ENCODE measurements around the gene SP110. TPM values are rescaled to one million over a fixed set of nuclear protein-coding genes. Genes with fewer than 3 reads are reported as not detected.
"Not testable (repeated sequence)": the region's sequence is repeated elsewhere in the genome, so short reads cannot be mapped to it uniquely, and the experiment has no call there.

The SP110 gene
- total RNA-seq, 1 donor from 2014 or later = 141 TPM

DNA sequence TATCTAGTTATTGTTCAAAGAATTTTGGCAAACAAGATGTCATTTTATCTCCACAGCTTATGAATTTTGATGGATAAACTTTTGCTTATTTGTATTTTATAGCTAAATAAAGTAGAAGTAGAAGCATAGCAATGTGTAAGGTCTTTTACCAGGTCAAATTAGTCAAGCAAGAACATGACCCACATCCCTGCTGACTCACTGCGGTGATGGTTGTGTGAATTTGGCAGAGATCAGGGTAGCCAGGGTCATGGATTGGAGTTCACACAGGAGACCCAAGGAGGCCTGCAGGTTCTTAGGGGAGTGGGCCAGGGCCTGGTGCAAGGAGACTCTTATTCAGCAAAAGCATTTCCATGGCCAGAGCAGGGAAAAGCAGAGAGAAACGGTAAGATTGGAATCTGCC lies 24.4 kb upstream of the SP110 start:
- DNase-seq (ENCODE audit: low spot score) = no peak
- peaks cover 37% of the 10 kb centered on the region for H3K36me3 Mint-ChIP-seq (ENCODE audit: low read depth)
- intact Hi-C loops (cut with micrococcal nuclease) = no loop called here
- H3K27ac Mint-ChIP-seq = no peak overlapping the region
- no peak overlapping the region for H3K4me3 Mint-ChIP-seq
- H3K9me3 Mint-ChIP-seq = no peaks in the 10 kb centered on the region
- peaks cover 7% of the 10 kb centered on the region for H3K4me1 Mint-ChIP-seq (ENCODE audit: low read depth)
- H3K27me3 Mint-ChIP-seq (ENCODE audit: insufficient read depth) = no peaks in the 10 kb centered on the region

DNA sequence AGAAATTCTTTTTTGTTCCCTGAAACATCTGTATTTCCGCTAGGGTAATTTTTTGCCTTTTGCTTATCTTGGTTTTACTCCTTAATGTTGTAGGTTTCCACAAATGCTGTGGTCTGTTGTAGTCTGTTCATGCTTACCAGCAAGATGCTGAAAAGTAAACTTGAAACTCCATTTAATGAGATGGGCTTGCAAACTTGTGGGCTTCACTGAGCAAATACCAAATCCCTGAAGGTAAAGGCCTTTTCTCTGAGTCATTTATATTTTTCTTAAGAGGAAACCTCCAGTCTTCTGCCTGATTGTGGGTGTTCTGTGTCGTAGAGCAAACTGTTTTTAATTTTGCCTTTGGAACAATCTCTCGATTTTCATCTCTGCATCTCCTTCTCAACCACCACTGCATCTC lies 15.1 kb upstream of the SP110 start:
- Mint-ChIP-seq H3K4me1 (ENCODE audit: low read depth) (peaks cover 60% of the 10 kb centered on the region), H3K4me3 (peak overlapping the region; percentile 72), H3K36me3 (ENCODE audit: low read depth) (peaks cover 72% of the 10 kb centered on the region), H3K27me3 (ENCODE audit: insufficient read depth) (no peaks in the 10 kb centered on the region), H3K27ac (peak overlapping the region; percentile 96), H3K9me3 (peaks cover 17% of the 10 kb centered on the region)
- intact Hi-C loops (cut with micrococcal nuclease) = loop anchor here (1.0 to 5.0 kb wide), 7 partner anchors 10 to 424 kb away; partner anchors contain the start of genes SP100, SP110 and SP140
- no peak for DNase-seq (ENCODE audit: low spot score)

DNA sequence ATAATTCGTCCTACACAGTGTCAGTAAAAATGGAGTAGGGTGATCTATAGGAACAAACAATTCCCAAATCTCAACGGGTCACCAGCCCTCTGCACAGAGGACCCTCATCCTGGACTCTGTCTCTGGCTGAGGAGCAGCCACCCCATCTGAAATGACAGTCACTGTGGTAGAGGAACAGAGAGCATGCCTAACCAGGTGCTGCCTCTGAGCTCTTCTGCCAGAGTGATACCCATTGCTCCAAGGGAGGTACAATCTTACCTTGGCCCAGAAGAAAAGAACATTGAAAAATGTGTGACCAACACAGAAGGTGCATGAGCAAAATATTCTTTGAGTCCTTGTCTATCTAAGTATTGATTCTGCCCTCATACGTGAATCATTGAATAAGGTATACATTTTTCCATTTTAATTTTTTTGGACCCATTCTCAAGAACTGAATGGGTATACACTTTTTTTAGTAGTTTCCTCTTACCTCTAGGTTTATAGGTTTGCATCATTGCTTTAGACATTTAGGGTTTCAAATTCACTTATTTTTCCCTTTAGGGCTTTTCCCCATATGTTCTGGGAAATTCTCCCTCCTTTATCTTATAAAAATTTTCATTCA lies 14.4 kb upstream of the SP110 start:
- intact Hi-C loops (cut with micrococcal nuclease) = loop anchor here (1.0 to 5.0 kb wide), 7 partner anchors 9 to 425 kb away; partner anchors contain the start of genes SP100, SP110 and SP140
- Mint-ChIP-seq H3K27ac (peak overlapping the region; percentile 96), H3K27me3 (ENCODE audit: insufficient read depth) (no peaks in the 10 kb centered on the region), H3K4me1 (ENCODE audit: low read depth) (peaks cover 61% of the 10 kb centered on the region), H3K9me3 (peaks cover 19% of the 10 kb centered on the region), H3K4me3 (peak overlapping the region; percentile 72), H3K36me3 (ENCODE audit: low read depth) (peaks cover 71% of the 10 kb centered on the region)
- no peak for DNase-seq (ENCODE audit: low spot score)

GRCh38 chr2:230231251-230231650 lies 11.5 kb upstream of the SP110 start:
- Mint-ChIP-seq H3K9me3 (peaks cover 19% of the 10 kb centered on the region), H3K27me3 (ENCODE audit: insufficient read depth) (no peaks in the 10 kb centered on the region), H3K4me3 (peak overlapping the region; percentile 78), H3K27ac (peak overlapping the region; percentile 45), H3K4me1 (ENCODE audit: low read depth) (peaks cover 56% of the 10 kb centered on the region), H3K36me3 (ENCODE audit: low read depth) (peaks cover 51% of the 10 kb centered on the region)
- intact Hi-C loops (cut with micrococcal nuclease) = loop anchor here (5.0 kb wide), 1 partner anchor 311 kb away; no protein-coding TSS in a partner anchor
- no peak for DNase-seq (ENCODE audit: low spot score)

DNA sequence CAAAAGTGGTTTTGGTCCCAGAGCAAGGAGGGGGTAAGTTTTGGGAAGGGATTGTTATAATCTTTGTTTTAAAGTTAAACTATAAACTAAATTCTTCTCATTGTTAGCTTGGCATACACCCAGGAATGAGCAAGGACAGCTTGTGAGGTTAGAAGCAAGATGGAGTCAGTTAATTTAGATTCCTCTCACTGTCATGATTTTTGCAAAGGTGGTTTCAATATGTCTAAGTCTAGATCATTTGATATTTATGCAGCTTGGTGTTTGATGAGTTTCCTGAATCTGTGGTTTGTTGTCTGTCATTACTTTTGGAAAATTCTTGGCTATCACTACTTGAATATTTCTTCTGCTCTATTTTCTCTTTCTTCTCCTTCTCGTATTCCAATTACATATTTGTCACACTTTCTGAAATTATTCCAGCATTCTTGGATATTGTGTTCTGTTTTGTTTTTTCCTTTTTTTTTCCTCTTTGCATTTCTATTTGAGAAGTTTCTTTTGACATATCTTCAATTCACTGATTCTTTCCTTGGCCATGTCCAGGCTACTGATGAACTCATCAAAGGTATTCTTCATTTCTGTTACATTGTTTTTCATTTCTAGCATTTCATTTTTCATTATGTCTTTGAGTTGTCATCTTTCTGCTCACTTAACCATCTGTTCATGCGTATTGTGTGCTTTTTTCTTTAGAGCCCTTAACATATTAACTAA lies 10.9 kb upstream of the SP110 start:
- Mint-ChIP-seq H3K27ac (peak overlapping the region; percentile 53), H3K27me3 (ENCODE audit: insufficient read depth) (no peaks in the 10 kb centered on the region), H3K4me3 (peak overlapping the region; percentile 78), H3K9me3 (peaks cover 19% of the 10 kb centered on the region), H3K36me3 (ENCODE audit: low read depth) (peaks cover 48% of the 10 kb centered on the region), H3K4me1 (ENCODE audit: low read depth) (peaks cover 62% of the 10 kb centered on the region)
- DNase-seq (ENCODE audit: low spot score) = no peak
- intact Hi-C loops (cut with micrococcal nuclease) = loop anchor here (5.0 kb wide), 1 partner anchor 312 kb away; no protein-coding TSS in a partner anchor

DNA sequence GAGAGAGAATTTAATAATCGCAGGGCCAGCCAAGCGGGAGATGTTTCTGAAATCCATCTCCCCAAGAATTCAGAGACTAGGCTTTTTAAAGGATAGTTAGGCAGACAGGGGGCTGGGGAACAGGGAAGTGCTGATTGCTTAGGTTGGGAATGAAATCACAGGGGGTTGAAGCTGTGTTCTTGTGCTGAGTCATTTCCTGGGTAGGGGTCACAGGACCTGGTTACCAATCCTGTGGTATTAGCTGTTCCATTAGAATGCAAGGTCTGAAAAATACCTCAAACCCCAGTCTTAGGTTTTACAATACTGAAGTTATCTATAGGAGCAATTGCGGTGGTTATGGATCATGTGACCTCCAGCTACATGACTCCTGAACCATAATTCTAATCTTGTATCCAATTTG lies 10.3 kb upstream of the SP110 start:
- Mint-ChIP-seq H3K36me3 (ENCODE audit: low read depth) (peaks cover 51% of the 10 kb centered on the region), H3K4me3 (peak overlapping the region; percentile 78), H3K27me3 (ENCODE audit: insufficient read depth) (no peaks in the 10 kb centered on the region), H3K9me3 (peaks cover 19% of the 10 kb centered on the region), H3K27ac (peak overlapping the region; percentile 53), H3K4me1 (ENCODE audit: low read depth) (peaks cover 62% of the 10 kb centered on the region)
- intact Hi-C loops (cut with micrococcal nuclease) = loop anchor here (5.0 kb wide), 1 partner anchor 312 kb away; no protein-coding TSS in a partner anchor
- no peak for DNase-seq (ENCODE audit: low spot score)

GRCh38 chr2:230227216-230227615 lies 7.4 kb upstream of the SP110 start:
- Mint-ChIP-seq H3K27me3 (ENCODE audit: insufficient read depth) (no peaks in the 10 kb centered on the region), H3K4me1 (ENCODE audit: low read depth) (peaks cover 69% of the 10 kb centered on the region), H3K9me3 (peaks cover 19% of the 10 kb centered on the region), H3K36me3 (ENCODE audit: low read depth) (peaks cover 38% of the 10 kb centered on the region), H3K4me3 (peak overlapping the region; percentile 79), H3K27ac (peak overlapping the region; percentile 49)
- intact Hi-C loops (cut with micrococcal nuclease) = loop anchor here (5.0 to 10.0 kb wide), 3 partner anchors 160 to 568 kb away; partner anchors contain the start of genes FBXO36, SLC16A14 and TRIP12
- DNase-seq (ENCODE audit: low spot score) = no peak

DNA sequence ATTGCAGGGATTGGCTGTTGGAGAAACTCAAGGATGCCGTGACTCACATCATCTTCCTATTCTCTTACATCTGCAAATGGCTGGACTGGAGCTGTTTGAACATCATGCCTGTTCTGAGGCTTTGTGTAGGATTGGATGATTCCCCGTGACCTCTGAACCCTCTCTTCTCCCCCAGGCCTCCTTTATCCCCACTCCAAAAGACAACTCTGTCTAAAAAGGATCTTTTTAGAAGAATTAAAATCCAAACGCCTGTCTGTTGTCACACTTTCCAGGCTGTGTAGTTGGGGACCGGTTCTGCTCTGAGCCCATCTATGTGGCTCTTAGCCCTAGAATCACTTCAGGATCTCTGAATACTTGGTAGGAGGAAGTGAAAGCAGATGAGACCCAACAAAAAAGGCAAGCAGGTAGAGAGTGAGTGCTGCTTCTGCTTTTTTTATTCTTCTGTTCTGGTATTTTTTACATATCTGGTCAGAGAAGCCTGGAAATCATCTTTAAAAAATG lies 6.3 kb upstream of the SP110 start:
- Mint-ChIP-seq H3K9me3 (peaks cover 14% of the 10 kb centered on the region), H3K4me3 (peak overlapping the region; percentile 91), H3K4me1 (ENCODE audit: low read depth) (peaks cover 69% of the 10 kb centered on the region), H3K36me3 (ENCODE audit: low read depth) (peaks cover 28% of the 10 kb centered on the region), H3K27me3 (ENCODE audit: insufficient read depth) (no peaks in the 10 kb centered on the region), H3K27ac (peak overlapping the region; percentile 98)
- DNase-seq (ENCODE audit: low spot score) = no peak
- intact Hi-C loops (cut with micrococcal nuclease) = loop anchor here (5.0 to 10.0 kb wide), 3 partner anchors 159 to 569 kb away; partner anchors contain the start of genes FBXO36, SLC16A14 and TRIP12

DNA sequence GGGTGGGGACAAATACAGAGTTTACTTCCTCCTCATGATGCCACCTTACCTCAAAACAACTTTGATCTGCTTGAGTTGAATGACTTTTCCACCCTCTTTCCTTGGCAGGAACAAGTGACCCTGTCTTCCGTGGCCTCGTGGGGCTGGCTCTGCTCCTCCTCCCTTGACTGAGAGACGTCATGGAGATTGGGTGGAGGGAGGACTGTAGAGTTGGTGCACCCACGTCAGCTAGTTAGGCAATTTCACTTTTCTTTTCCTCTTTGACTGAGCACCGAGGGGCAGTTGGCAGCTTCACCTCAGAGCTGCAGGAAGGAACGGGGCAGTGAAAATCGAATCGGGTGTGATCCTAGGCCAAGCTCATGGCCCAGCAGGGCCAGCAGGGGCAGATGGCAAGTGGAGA lies 5.7 kb upstream of the SP110 start, which contains the start of gene SP140:
SP140 (plus strand) TSS at position 251 of the 400 bp plus-strand sequence; CDS start at position 360, 109 bp downstream.
- Mint-ChIP-seq H3K27me3 (ENCODE audit: insufficient read depth) (no peaks in the 10 kb centered on the region), H3K9me3 (peaks cover 8% of the 10 kb centered on the region), H3K27ac (peak within 1 kb of the TSS; percentile 98), H3K4me3 (peak within 1 kb of the TSS; percentile 91), H3K4me1 (ENCODE audit: low read depth) (peaks cover 63% of the 10 kb centered on the region), H3K36me3 (ENCODE audit: low read depth) (peaks cover 21% of the 10 kb centered on the region)
- intact Hi-C loops (cut with micrococcal nuclease) = loop anchor here (1.0 to 10.0 kb wide), 11 partner anchors 9 to 569 kb away; partner anchors contain the start of genes FBXO36, SLC16A14, SP100 and TRIP12
- peak; percentile 80 for DNase-seq (ENCODE audit: low spot score)

- H3K27me3 Mint-ChIP-seq (ENCODE audit: insufficient read depth) = no peaks in the 10 kb centered on the region
- H3K4me3 Mint-ChIP-seq = peak overlapping the region; percentile 91
- DNase-seq (ENCODE audit: low spot score) = no peak
- peaks cover 64% of the 10 kb centered on the region for H3K4me1 Mint-ChIP-seq (ENCODE audit: low read depth)
- intact Hi-C loops (cut with micrococcal nuclease) = loop anchor here (2.0 to 10.0 kb wide), 4 partner anchors 64 to 570 kb away; no protein-coding TSS in a partner anchor
- peaks cover 16% of the 10 kb centered on the region for H3K36me3 Mint-ChIP-seq (ENCODE audit: low read depth)
- no peaks in the 10 kb centered on the region for H3K9me3 Mint-ChIP-seq
- H3K27ac Mint-ChIP-seq = peak overlapping the region; percentile 98
These were observed 4.7 kb upstream of the SP110 start for GRCh38 chr2:230224458-230224857.

- not testable (repeated sequence) for H3K9me3 Mint-ChIP-seq; DNase-seq (ENCODE audit: low spot score); H3K27me3 Mint-ChIP-seq (ENCODE audit: insufficient read depth); H3K4me3 Mint-ChIP-seq
- peaks cover 74% of the 10 kb centered on the region for H3K4me1 Mint-ChIP-seq (ENCODE audit: low read depth)
- H3K27ac Mint-ChIP-seq = peak overlapping the region; percentile 24
- H3K36me3 Mint-ChIP-seq (ENCODE audit: low read depth) = peaks cover 18% of the 10 kb centered on the region
- intact Hi-C loops (cut with micrococcal nuclease) = loop anchor here (10.0 kb wide), 1 partner anchor 572 kb away; no protein-coding TSS in a partner anchor
These were observed 3.0 kb upstream of the SP110 start for GRCh38 chr2:230222829-230223228.

- no peaks in the 10 kb centered on the region for H3K9me3 Mint-ChIP-seq
- H3K27ac Mint-ChIP-seq = peak overlapping the region; percentile 4
- DNase-seq (ENCODE audit: low spot score) = no peak
- H3K36me3 Mint-ChIP-seq (ENCODE audit: low read depth) = peaks cover 27% of the 10 kb centered on the region
- H3K27me3 Mint-ChIP-seq (ENCODE audit: insufficient read depth) = no peaks in the 10 kb centered on the region
- H3K4me1 Mint-ChIP-seq (ENCODE audit: low read depth) = peaks cover 77% of the 10 kb centered on the region
- H3K4me3 Mint-ChIP-seq = no peak overlapping the region
- intact Hi-C loops (cut with micrococcal nuclease) = loop anchor here (10.0 kb wide), 1 partner anchor 573 kb away; no protein-coding TSS in a partner anchor
These were observed 1.7 kb upstream of the SP110 start for GRCh38 chr2:230221493-230221892.

Data from activated T-helper 1 cell treated with anti-CD3 and anti-CD28 coated beads, Interleukin-12 subunit alpha, Interleukin-12 subunit beta, Interleukin-2, Interleukin-4 antibody, amounts not matched to agents 30 ng/mL and 10 ng/mL and 1 ng/mL, durations not matched to agents 14 hours and 24 hours and 36 hours (primary cell).